HK-2 (cell line): ENCODE measurements around the gene ARHGAP18.
A peak's percentile ranks its signal among the peaks of the same experiment; 100 is the strongest.

Source experiments
- DNase-seq: peaks from one replicate; pipeline ENCODE4 v3.0.0-alpha.2; 2018; ENCODE audit not compliant: unreplicated experiment

Gene ARHGAP18

GRCh38 chr6:129709769-129710449 is at the start of gene ARHGAP18:
Gene ARHGAP18 (minus strand): TSS chr6:129710177. CDS start chr6:129710136, 41 bp downstream.
- peak; percentile 84 for DNase-seq

- no peak for DNase-seq
Measured at GRCh38 chr6:129755787-129756186, 45.8 kb upstream of the ARHGAP18 start.

GRCh38 chr6:129754750-129755149 is 44.8 kb upstream of the ARHGAP18 start:
- no peak for DNase-seq

- no peak for DNase-seq
Measured at GRCh38 chr6:129753422-129753821, 43.4 kb upstream of the ARHGAP18 start.

GRCh38 chr6:129751384-129751783 is 41.4 kb upstream of the ARHGAP18 start:
- no peak for DNase-seq

GRCh38 chr6:129750360-129750759 is 40.4 kb upstream of the ARHGAP18 start:
- no peak for DNase-seq

GRCh38 chr6:129749749-129750120 is 39.8 kb upstream of the ARHGAP18 start:
- no peak for DNase-seq

GRCh38 chr6:129748901-129749748 is 39.1 kb upstream of the ARHGAP18 start:
- no peak for DNase-seq

GRCh38 chr6:129748212-129748900 is 38.4 kb upstream of the ARHGAP18 start:
- no peak for DNase-seq

GRCh38 chr6:129747588-129748112 is 37.7 kb upstream of the ARHGAP18 start:
- DNase-seq: no peak

GRCh38 chr6:129744880-129745237 is 34.9 kb upstream of the ARHGAP18 start:
- DNase-seq: no peak

- DNase-seq: peak; percentile 36
Measured at GRCh38 chr6:129744201-129744879, 34.4 kb upstream of the ARHGAP18 start.

GRCh38 chr6:129740013-129740412 is 30.0 kb upstream of the ARHGAP18 start:
- no peak for DNase-seq

- DNase-seq: no peak
Measured at GRCh38 chr6:129736105-129736504, 26.1 kb upstream of the ARHGAP18 start.

- DNase-seq: no peak
Measured at GRCh38 chr6:129733290-129733689, 23.3 kb upstream of the ARHGAP18 start.

- DNase-seq: no peak
Measured at GRCh38 chr6:129732542-129732941, 22.6 kb upstream of the ARHGAP18 start.

- DNase-seq: no peak
Measured at GRCh38 chr6:129732034-129732433, 22.1 kb upstream of the ARHGAP18 start.

- DNase-seq: no peak
Measured at GRCh38 chr6:129731428-129731827, 21.5 kb upstream of the ARHGAP18 start.

- DNase-seq: no peak
Measured at GRCh38 chr6:129730477-129731165, 20.6 kb upstream of the ARHGAP18 start.

- DNase-seq: no peak
Measured at GRCh38 chr6:129726650-129727049, 16.7 kb upstream of the ARHGAP18 start.

GRCh38 chr6:129725341-129725740 is 15.4 kb upstream of the ARHGAP18 start:
- DNase-seq: no peak
